Neural crest cell (in vitro differentiated cells): ENCODE results near the gene CDX2. TPM values are rescaled to one million over a fixed set of nuclear protein-coding genes. Genes with fewer than 3 reads are reported as not detected.

Source experiments
- DNase-seq: peaks from one replicate; pipeline ENCODE4 v3.0.0; 2021; ENCODE audit warnings: low read depth, mixed read lengths, low spot score
- H3K27ac Mint-ChIP-seq: one replicate; pipeline ENCODE4 v1.8.0; 2021; ENCODE audit warnings: mild to moderate bottlenecking, mixed read lengths; ENCODE audit not compliant: unreplicated experiment
- H3K27me3 Mint-ChIP-seq: 2 replicates; pipeline ENCODE4 v1.8.0; 2021; ENCODE audit warnings: low read depth, mild to moderate bottlenecking, mixed read lengths
- H3K36me3 Mint-ChIP-seq: 2 replicates; pipeline ENCODE4 v1.8.0; 2021; ENCODE audit warnings: low read depth, mild to moderate bottlenecking, mixed read lengths
- H3K4me1 Mint-ChIP-seq: 2 replicates; pipeline ENCODE4 v1.8.0; 2021; ENCODE audit warnings: mixed read lengths
- H3K4me3 Mint-ChIP-seq: one replicate; pipeline ENCODE4 v1.8.0; 2021; ENCODE audit warnings: mild to moderate bottlenecking, mixed read lengths
- H3K9me3 Mint-ChIP-seq: 2 replicates; pipeline ENCODE4 v1.8.0; 2021; ENCODE audit warnings: mixed read lengths
- total RNA-seq: library from RNA; stranded (reverse); gene quantifications from 2 replicates; pipeline ENCODE4 v1.2.1, GENCODE V29; 2021
- TF ChIP-seq, protein P1 (sequence below): fragments of 200-600 bp; sonication (generic); conservative IDR thresholded peaks from 2 replicates; pipeline ENCODE4 v1.5.0; 2021; ENCODE audit warnings: antibody characterized with exemption, mild to moderate bottlenecking

The CDX2 gene
- total RNA-seq, 1 donor from 2014 or later = 2.4 TPM

DNA sequence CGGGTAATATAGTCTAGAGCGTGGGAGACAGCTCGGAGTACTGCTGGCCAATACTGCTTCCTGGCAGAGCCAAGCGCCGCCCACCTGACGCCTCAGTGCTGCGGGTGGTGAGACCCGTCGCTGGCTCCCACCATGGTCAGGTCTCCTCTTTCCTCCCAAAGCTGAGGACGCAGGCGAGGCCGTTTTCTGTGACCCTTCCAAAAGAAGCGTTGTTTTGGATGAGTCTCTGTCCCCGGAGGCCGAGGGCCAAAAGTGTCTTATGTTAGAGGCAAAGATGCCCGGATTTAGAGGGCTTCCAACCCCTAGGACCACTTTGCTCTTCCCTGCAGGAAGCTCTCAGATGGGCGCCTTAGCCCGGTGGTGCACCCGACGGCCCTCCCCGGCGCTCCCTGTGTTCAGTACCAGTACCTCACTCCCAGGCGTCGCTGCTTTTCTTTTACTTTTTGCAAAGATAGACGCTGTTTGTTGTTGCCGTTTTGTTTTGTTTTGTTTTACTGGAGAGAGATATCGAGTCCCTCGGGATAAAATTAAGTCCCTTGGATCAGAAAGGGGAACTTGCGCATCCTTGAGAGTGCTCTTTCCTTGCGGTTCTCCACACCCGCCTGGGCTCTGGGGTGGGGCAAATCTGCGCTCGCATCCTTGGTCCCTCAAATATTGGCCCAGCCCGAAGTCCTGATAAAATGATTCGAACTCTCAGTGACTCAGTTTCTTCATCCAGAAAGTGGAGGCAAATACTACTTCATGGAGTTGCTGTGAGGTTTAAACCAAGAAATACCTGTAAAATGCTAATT lies 42.3 kb downstream of the CDX2 start:
- H3K4me1 Mint-ChIP-seq = peaks cover 7% of the 10 kb centered on the region
- TF ChIP-seq, protein P1, sequence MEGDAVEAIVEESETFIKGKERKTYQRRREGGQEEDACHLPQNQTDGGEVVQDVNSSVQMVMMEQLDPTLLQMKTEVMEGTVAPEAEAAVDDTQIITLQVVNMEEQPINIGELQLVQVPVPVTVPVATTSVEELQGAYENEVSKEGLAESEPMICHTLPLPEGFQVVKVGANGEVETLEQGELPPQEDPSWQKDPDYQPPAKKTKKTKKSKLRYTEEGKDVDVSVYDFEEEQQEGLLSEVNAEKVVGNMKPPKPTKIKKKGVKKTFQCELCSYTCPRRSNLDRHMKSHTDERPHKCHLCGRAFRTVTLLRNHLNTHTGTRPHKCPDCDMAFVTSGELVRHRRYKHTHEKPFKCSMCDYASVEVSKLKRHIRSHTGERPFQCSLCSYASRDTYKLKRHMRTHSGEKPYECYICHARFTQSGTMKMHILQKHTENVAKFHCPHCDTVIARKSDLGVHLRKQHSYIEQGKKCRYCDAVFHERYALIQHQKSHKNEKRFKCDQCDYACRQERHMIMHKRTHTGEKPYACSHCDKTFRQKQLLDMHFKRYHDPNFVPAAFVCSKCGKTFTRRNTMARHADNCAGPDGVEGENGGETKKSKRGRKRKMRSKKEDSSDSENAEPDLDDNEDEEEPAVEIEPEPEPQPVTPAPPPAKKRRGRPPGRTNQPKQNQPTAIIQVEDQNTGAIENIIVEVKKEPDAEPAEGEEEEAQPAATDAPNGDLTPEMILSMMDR = no peak
- no peak overlapping the region for H3K27ac Mint-ChIP-seq
- H3K36me3 Mint-ChIP-seq = peaks cover 6% of the 10 kb centered on the region
- peaks cover 99% of the 10 kb centered on the region for H3K27me3 Mint-ChIP-seq
- no peak overlapping the region for H3K4me3 Mint-ChIP-seq
- no peaks in the 10 kb centered on the region for H3K9me3 Mint-ChIP-seq
- DNase-seq = no peak

DNA sequence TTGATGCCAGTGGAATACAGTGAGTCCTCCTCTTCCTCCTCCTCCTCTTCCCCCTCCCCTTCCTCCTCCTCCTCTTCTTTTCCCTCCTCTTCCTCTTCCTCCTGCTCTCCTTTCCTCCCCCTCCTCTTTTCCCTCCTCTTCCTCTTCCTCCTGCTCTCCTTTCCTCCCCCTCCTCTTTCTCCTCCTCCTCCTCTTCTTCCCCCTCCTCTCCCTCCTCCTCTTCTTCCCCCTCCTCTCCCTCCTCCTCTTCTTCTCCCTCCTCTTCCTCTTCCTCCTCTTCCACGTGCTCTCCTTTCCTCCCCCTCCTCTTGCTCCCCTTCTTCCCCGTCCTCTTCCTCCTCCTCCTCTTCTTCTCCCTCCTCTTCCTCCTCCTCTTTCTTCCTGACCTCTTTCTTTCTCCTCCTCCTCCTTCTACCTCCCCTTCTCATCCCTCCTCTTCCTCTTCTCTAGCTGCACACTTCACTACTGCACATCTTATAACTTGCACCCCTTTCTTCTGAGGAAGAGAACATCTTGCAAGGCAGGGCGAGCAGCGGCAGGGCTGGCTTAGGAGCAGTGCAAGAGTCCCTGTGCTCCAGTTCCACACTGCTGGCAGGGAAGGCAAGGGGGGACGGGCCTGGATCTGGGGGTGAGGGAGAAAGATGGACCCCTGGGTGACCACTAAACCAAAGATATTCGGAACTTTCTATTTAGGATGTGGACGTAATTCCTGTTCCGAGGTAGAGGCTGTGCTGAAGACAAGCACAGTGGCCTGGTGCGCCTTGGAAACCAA lies 43.7 kb downstream of the CDX2 start:
- no peak overlapping the region for H3K27ac Mint-ChIP-seq

DNA sequence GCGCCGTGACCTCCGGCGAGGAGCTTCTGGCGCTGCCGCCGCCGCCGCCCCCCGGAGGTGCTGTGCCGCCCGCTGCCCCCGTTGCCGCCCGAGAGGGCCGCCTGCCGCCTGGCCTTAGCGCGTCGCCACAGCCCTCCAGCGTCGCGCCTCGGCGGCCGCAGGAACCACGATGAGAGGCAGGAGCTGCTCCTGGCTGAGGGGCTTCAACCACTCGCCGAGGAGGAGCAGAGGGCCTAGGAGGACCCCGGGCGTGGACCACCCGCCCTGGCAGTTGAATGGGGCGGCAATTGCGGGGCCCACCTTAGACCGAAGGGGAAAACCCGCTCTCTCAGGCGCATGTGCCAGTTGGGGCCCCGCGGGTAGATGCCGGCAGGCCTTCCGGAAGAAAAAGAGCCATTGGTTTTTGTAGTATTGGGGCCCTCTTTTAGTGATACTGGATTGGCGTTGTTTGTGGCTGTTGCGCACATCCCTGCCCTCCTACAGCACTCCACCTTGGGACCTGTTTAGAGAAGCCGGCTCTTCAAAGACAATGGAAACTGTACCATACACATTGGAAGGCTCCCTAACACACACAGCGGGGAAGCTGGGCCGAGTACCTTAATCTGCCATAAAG lies 44.5 kb downstream of the CDX2 start:
- Mint-ChIP-seq H3K27ac (no peak overlapping the region), H3K4me1 (peaks cover 15% of the 10 kb centered on the region), H3K4me3 (no peak overlapping the region), H3K9me3 (no peaks in the 10 kb centered on the region), H3K27me3 (peaks cover 97% of the 10 kb centered on the region), H3K36me3 (peaks cover 3% of the 10 kb centered on the region)
- TF ChIP-seq, protein P1 = no peak
- DNase-seq = no peak

More for the DNA sequence above, 43.7 kb downstream of the CDX2 start:
- DNase-seq = no peak
- H3K4me3 Mint-ChIP-seq = no peak overlapping the region
- TF ChIP-seq, protein P1 = no peak
- peaks cover 14% of the 10 kb centered on the region for H3K4me1 Mint-ChIP-seq
- no peaks in the 10 kb centered on the region for H3K9me3 Mint-ChIP-seq
- peaks cover 99% of the 10 kb centered on the region for H3K27me3 Mint-ChIP-seq
- H3K36me3 Mint-ChIP-seq = peaks cover 6% of the 10 kb centered on the region

DNA sequence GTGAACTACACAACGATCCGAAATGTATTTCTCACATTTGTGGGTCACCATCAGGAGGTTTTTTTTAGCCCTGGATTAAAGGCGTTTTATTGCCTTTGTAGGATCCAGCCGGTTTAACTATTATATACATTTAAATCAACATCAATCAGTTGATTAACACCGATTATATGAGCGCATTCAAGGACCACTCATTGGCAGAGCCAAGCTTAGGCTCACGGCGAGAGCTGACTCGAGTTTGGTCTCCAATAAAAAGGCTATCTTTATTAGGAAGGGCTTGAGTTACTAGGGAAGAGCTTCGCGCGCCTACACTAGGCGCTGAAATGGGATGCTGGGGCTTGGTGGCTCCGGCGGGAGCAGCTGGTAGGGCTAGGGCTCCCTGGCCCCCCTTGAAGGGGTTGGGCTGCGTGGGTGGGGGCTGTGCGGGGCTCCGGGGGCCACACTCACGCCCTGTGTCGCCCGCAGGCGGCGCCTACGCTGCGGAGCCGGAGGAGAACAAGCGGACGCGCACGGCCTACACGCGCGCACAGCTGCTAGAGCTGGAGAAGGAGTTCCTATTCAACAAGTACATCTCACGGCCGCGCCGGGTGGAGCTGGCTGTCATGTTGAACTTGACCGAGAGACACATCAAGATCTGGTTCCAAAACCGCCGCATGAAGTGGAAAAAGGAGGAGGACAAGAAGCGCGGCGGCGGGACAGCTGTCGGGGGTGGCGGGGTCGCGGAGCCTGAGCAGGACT lies 45.2 kb downstream of the CDX2 start:
- H3K27ac Mint-ChIP-seq = no peak overlapping the region
- TF ChIP-seq, protein P1 = no peak
- DNase-seq = no peak
- H3K4me1 Mint-ChIP-seq = peaks cover 15% of the 10 kb centered on the region
- H3K9me3 Mint-ChIP-seq = no peaks in the 10 kb centered on the region
- peaks cover 97% of the 10 kb centered on the region for H3K27me3 Mint-ChIP-seq
- no peak overlapping the region for H3K4me3 Mint-ChIP-seq
- H3K36me3 Mint-ChIP-seq = no peaks in the 10 kb centered on the region

DNA sequence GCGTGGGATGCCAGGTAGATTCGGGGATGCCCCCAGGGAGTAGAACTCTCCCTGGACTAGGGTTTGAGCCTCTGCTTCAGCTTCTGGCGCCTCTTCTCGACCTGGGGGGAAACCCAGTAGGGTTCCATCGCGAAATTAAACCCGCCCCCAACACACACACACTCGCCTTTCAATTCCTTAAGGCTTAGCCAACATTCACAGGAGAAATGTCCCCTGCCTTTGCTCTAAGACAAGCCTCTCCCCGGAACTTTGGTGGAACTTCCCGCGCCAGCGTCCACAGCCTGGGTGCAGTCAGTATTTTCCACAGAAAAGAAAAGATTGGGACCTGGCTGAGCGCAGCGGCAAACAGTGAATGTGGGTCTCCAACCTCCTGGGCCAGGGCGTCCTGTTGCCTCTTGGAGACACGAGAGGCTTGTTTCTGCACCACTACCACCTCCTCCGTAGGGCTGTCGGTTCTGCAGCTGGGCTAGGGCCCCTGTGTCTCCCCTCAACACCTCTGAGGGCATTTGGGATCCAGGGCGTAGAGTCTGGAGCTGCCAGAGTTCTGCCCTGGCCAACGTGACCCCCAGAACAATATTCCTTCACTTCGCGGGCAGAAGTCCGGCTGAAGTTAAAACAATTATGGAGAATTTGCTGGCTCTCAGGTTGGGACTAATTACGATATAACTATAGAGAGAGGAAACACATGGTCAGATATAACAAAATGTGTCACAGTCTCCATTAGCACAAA lies 46.1 kb downstream of the CDX2 start:
- Mint-ChIP-seq H3K9me3 (no peaks in the 10 kb centered on the region), H3K4me3 (no peak overlapping the region), H3K36me3 (no peaks in the 10 kb centered on the region), H3K4me1 (peaks cover 18% of the 10 kb centered on the region), H3K27ac (no peak overlapping the region), H3K27me3 (peaks cover 97% of the 10 kb centered on the region)
- DNase-seq = no peak
- TF ChIP-seq, protein P1 = no peak
